MM.1S (cell line): ENCODE data around the gene RBMS3.

ENCODE experiments used
- DNase-seq: peaks from one replicate; pipeline ENCODE4 v3.0.0-alpha.2; 2015
- H2AFZ ChIP-seq: fragments of 300-600 bp; sonication (generic); 2 replicates; pipeline ENCODE4 v1.6.0; 2016; ENCODE audit warnings: antibody characterized with exemption, low read length
- H3F3A ChIP-seq: fragments of 300-600 bp; sonication (generic); 2 replicates; pipeline ENCODE4 v1.6.1; 2016; ENCODE audit warnings: mild to moderate bottlenecking, antibody characterized with exemption, low read length, moderate library complexity, mixed read lengths; ENCODE audit not compliant: insufficient read depth
- H3K27ac ChIP-seq: fragments of 300-600 bp; sonication (generic); 2 replicates; pipeline ENCODE4 v1.5.1; 2016; ENCODE audit warnings: mild to moderate bottlenecking, low read length
- H3K27me3 ChIP-seq: fragments of 300-600 bp; sonication (generic); replicated peaks from 2 replicates; pipeline ENCODE4 v1.6.0; 2016; ENCODE audit warnings: low read length; ENCODE audit not compliant: insufficient read depth
- H3K36me3 ChIP-seq: fragments of 300-600 bp; sonication (generic); replicated peaks from 2 replicates; pipeline ENCODE4 v1.6.1; 2016; ENCODE audit warnings: mild to moderate bottlenecking, low read length, mixed read lengths; ENCODE audit not compliant: insufficient read depth
- H3K4me1 ChIP-seq: fragments of 300-600 bp; sonication (generic); 2 replicates; pipeline ENCODE4 v1.6.1; 2016; ENCODE audit warnings: low read length, mixed read lengths
- H3K4me2 ChIP-seq: fragments of 300-600 bp; sonication (generic); 2 replicates; pipeline ENCODE4 v1.6.0; 2016; ENCODE audit warnings: low read depth, low read length
- H3K4me3 ChIP-seq: fragments of 300-600 bp; sonication (generic); 2 replicates; pipeline ENCODE4 v1.5.1; 2016; ENCODE audit warnings: low read length, mixed read lengths
- H3K79me2 ChIP-seq: fragments of 300-600 bp; sonication (generic); 2 replicates; pipeline ENCODE4 v1.6.1; 2016; ENCODE audit warnings: mixed run types, low read length, mixed read lengths
- H3K9ac ChIP-seq: fragments of 300-600 bp; sonication (generic); 2 replicates; pipeline ENCODE4 v1.6.1; 2016; ENCODE audit warnings: low read length, mixed read lengths
- H3K9me2 ChIP-seq: fragments of 300-600 bp; sonication (generic); replicated peaks from 2 replicates; pipeline ENCODE4 v1.6.1; 2016; ENCODE audit warnings: mild to moderate bottlenecking, low read length, mixed read lengths; ENCODE audit not compliant: insufficient read depth
- H3K9me3 ChIP-seq: fragments of 300-600 bp; sonication (generic); replicated peaks from 2 replicates; pipeline ENCODE4 v1.6.1; 2016; ENCODE audit warnings: mild to moderate bottlenecking, low read length, mixed read lengths; ENCODE audit not compliant: insufficient read depth
- H4K20me1 ChIP-seq: fragments of 300-600 bp; sonication (generic); 2 replicates; pipeline ENCODE4 v1.6.1; 2016; ENCODE audit warnings: mild to moderate bottlenecking, low read length, moderate library complexity, mixed read lengths; ENCODE audit not compliant: insufficient read depth
- EZH2 ChIP-seq: fragments of 300-600 bp; sonication (generic); optimal IDR thresholded peaks from 2 replicates; pipeline ENCODE3; 2017; ENCODE audit warnings: low read depth, mild to moderate bottlenecking, antibody characterized with exemption, low read length, mixed read lengths
- EZH2phosphoT487 ChIP-seq: fragments of 300-600 bp; sonication (generic); IDR thresholded peaks from 2 replicates; pipeline ENCODE4 v1.6.1; 2018; ENCODE audit warnings: antibody characterized with exemption, low read length
- TF ChIP-seq, protein P1 (sequence below): fragments of 300-600 bp; sonication (generic); IDR thresholded peaks from 2 replicates; pipeline ENCODE4 v1.5.1; 2016; ENCODE audit warnings: antibody characterized with exemption, low read length, mixed read lengths

The RBMS3 gene

DNA sequence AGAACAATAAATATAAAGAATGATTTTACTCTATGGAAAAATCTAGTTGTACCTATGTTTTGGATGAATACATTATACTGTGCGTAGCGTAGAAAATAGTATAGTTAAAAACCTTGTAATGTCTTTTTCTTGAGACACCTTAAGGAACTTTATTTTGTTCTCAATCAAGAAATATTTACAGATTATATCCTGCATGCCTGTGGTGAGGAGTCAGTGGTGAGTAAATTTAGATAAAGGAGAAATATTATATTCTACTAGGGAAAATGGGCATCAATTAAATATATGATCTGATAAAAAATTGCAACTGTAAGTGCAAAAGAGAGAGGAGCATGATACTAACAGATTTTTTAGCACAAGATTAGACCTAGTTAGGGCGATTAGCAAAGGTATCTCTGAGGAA lies 157.7 kb downstream of the RBMS3 start:
- H3K4me2 ChIP-seq = no peak overlapping the region
- no peaks in the 10 kb centered on the region for H3K79me2 ChIP-seq
- H3K36me3 ChIP-seq = no peaks in the 10 kb centered on the region

DNA sequence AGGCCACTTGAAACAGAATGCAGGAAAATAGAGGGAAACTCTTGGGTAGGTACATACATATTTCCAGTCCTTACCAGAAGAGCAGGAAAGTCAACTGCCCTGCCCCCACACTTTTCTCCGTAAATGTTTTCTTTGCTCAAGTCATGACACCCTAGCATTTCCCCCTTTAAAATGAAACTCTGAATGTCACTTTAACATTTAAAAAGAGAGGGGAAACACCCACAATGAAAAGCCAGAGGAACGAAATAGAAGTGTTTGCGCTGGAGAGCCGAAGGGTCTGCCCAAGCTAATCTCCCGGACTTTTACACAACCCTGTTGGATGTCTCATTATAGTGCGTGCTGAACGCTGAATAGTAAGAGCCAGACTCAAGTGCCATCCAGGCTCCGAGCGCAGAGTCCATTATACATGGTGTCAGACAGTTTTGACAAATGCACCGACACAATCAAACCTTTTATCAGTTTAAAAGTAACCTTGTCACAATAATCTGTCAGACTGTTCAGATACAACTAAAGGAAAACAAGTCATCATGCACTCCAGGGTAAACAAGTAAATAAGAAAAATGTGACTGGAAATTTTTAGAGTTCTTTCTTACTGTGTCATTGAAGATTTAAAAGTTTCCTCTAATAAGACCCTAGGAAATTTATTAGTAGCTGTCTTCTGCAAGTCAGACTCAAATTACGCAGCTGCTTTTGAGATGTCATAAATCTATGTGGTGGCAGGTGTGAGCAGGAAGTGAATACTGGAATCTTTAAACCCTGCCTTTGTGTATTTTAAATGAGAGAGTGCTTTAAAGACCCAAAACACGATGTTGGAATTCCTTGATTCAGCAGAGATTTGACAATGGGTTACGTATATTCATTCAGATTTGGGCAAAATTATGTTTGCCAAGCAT lies 159.8 kb downstream of the RBMS3 start:
- Histone ChIP-seq H2AFZ (no peak overlapping the region), H3K9me2 (no peaks in the 10 kb centered on the region), H4K20me1 (no peaks in the 10 kb centered on the region), H3K27ac (no peak overlapping the region), H3K9ac (no peak overlapping the region), H3K4me1 (no peaks in the 10 kb centered on the region), H3K9me3 (no peaks in the 10 kb centered on the region), H3K27me3 (no peaks in the 10 kb centered on the region), H3K4me3 (no peak overlapping the region), H3K79me2 (no peaks in the 10 kb centered on the region), H3F3A (no peaks in the 10 kb centered on the region), H3K36me3 (no peaks in the 10 kb centered on the region), H3K4me2 (no peak overlapping the region)
- TF ChIP-seq EZH2 (no peak), EZH2phosphoT487 (no peak)
- TF ChIP-seq, protein P1, sequence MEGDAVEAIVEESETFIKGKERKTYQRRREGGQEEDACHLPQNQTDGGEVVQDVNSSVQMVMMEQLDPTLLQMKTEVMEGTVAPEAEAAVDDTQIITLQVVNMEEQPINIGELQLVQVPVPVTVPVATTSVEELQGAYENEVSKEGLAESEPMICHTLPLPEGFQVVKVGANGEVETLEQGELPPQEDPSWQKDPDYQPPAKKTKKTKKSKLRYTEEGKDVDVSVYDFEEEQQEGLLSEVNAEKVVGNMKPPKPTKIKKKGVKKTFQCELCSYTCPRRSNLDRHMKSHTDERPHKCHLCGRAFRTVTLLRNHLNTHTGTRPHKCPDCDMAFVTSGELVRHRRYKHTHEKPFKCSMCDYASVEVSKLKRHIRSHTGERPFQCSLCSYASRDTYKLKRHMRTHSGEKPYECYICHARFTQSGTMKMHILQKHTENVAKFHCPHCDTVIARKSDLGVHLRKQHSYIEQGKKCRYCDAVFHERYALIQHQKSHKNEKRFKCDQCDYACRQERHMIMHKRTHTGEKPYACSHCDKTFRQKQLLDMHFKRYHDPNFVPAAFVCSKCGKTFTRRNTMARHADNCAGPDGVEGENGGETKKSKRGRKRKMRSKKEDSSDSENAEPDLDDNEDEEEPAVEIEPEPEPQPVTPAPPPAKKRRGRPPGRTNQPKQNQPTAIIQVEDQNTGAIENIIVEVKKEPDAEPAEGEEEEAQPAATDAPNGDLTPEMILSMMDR = no peak
- no peak for DNase-seq

More for the DNA sequence above, 157.7 kb downstream of the RBMS3 start:
- Histone ChIP-seq H3K4me3 (no peak overlapping the region), H3F3A (no peaks in the 10 kb centered on the region), H3K27ac (no peak overlapping the region), H3K9me2 (no peaks in the 10 kb centered on the region), H3K9ac (no peak overlapping the region), H3K27me3 (no peaks in the 10 kb centered on the region), H2AFZ (no peak overlapping the region), H3K9me3 (no peaks in the 10 kb centered on the region), H3K4me1 (no peaks in the 10 kb centered on the region), H4K20me1 (no peaks in the 10 kb centered on the region)
- TF ChIP-seq, protein P1 = no peak
- TF ChIP-seq EZH2phosphoT487 (no peak), EZH2 (no peak)
- no peak for DNase-seq

GRCh38 chr3:29441422-29441821 lies 160.6 kb downstream of the RBMS3 start:
- Histone ChIP-seq H3K9me3 (no peaks in the 10 kb centered on the region), H2AFZ (no peak overlapping the region), H3K9me2 (no peaks in the 10 kb centered on the region), H3K9ac (no peak overlapping the region), H3K4me1 (no peaks in the 10 kb centered on the region), H3K4me3 (no peak overlapping the region), H3K36me3 (no peaks in the 10 kb centered on the region), H3F3A (no peaks in the 10 kb centered on the region), H4K20me1 (no peaks in the 10 kb centered on the region), H3K4me2 (no peak overlapping the region), H3K27ac (no peak overlapping the region), H3K79me2 (no peaks in the 10 kb centered on the region), H3K27me3 (no peaks in the 10 kb centered on the region)
- DNase-seq = no peak
- TF ChIP-seq EZH2phosphoT487 (no peak), EZH2 (no peak)
- TF ChIP-seq, protein P1 = no peak
